Upper lobe of left lung (tissue), 4 donors: ENCODE results near the gene ROBO1.

Experiments used
- CTCF ChIP-seq, 6 experiments: fragments of 450-650 bp in 4 of 6; fragments of 200-600 bp in 2 of 6; sonication (generic) in 2 of 6; IDR thresholded peaks; one replicate each; pipeline ENCODE4 v1.5.1; 2016 to 2019; ENCODE audit warnings: antibody characterized with exemption in 6 of 6
- EP300 ChIP-seq, 4 donors: sonication (generic); formaldehyde crosslinking; IDR thresholded peaks; one replicate each; pipeline ENCODE4 v1.5.1; 2017; ENCODE audit warnings: antibody characterized with exemption in 4 of 4, control low read depth in 2 of 4
- POLR2A ChIP-seq, 4 donors: fragments of 450-650 bp; IDR thresholded peaks; one replicate each; pipeline ENCODE4 v1.5.1; 2016 to 2017; ENCODE audit warnings: antibody characterized with exemption in 4 of 4, mild to moderate bottlenecking in 2 of 4
- POLR2AphosphoS5 ChIP-seq, 2 donors: sonication (generic); formaldehyde crosslinking; IDR thresholded peaks; one replicate each; pipeline ENCODE4 v1.5.1; 2017; ENCODE audit warnings: antibody characterized with exemption in 2 of 2

- TF ChIP-seq CTCF (IDR thresholded peaks at IDR 0.05): no peak
- TF ChIP-seq POLR2A (IDR thresholded peaks at IDR 0.05): no peak
- no peak for TF ChIP-seq EP300 (IDR thresholded peaks at IDR 0.05)
- TF ChIP-seq POLR2AphosphoS5 (IDR thresholded peaks at IDR 0.05): no peak
Measured at GRCh38 chr3:79016587-79017376, 751.0 kb downstream of the ROBO1 start.
